Gastrocnemius medialis (tissue), 4 donors: ENCODE measurements around the gene GPR37. TPM values are rescaled to one million over a fixed set of nuclear protein-coding genes. Genes with fewer than 3 reads are reported as not detected.

Experiments used
- ATAC-seq, 2 donors: fragments of 150-250 bp; one replicate each; pipeline ENCODE4 v1.9.1; 2016
- DNase-seq, 2 donors: peaks; one replicate each; pipeline ENCODE4 v3.0.0-alpha.2; 2019
- H3K27ac ChIP-seq, 4 donors: fragments of 200-600 bp; sonication (generic); 1 replicate in 1 of 4; 2 replicates in 3 of 4; pipeline ENCODE4 v1.5.1; 2016 to 2018; ENCODE audit warnings: mild to moderate bottlenecking in 2 of 4, moderate library complexity in 1 of 4
- H3K27me3 ChIP-seq, 3 donors: fragments of 200-600 bp; sonication (generic) in 2 of 3; 1 replicate in 1 of 3; 2 replicates in 2 of 3; pipeline versions ENCODE4 v1.5.1 to v1.6.0; 2016 to 2019; ENCODE audit warnings: mild to moderate bottlenecking in 1 of 3, moderate library complexity in 1 of 3
- H3K36me3 ChIP-seq, 2 donors: fragments of 200-600 bp; sonication (generic) in 1 of 2; one replicate each; pipeline ENCODE4 v1.5.1; 2017 to 2018
- H3K4me1 ChIP-seq, 2 donors: fragments of 200-600 bp; sonication (generic) in 1 of 2; one replicate each; pipeline ENCODE4 v1.5.1; 2016 to 2017; ENCODE audit warnings: mild to moderate bottlenecking in 2 of 2
- H3K4me3 ChIP-seq, 4 donors: fragments of 200-600 bp; sonication (generic) in 3 of 4; 1 replicate in 1 of 4; 2 replicates in 3 of 4; pipeline ENCODE4 v1.5.1; 2016 to 2019; ENCODE audit warnings: mild to moderate bottlenecking in 2 of 4
- H3K9me3 ChIP-seq, 3 donors: fragments of 200-600 bp; sonication (generic) in 2 of 3; 1 replicate in 1 of 3; 2 replicates in 2 of 3; pipeline ENCODE4 v1.5.1; 2016 to 2019
- POLR2A ChIP-seq, 2 donors: fragments of 450-650 bp; IDR thresholded peaks; one replicate each; pipeline ENCODE4 v1.6.1; 2017; ENCODE audit warnings: antibody characterized with exemption in 2 of 2, mild to moderate bottlenecking in 2 of 2, moderate library complexity in 2 of 2
- in situ Hi-C, 4 donors: fragments of 200-750 bp; cut with MboI; loops; one replicate each; pipeline versions ENCODE4 v1.15.0 to v1.8.0; 2017; ENCODE audit warnings: low sequenced_read_pairs in 4 of 4
- intact Hi-C: fragments of 100-400 bp; cut with DNase I; formaldehyde crosslinking; loops from one replicate; pipeline ENCODE4 v1.15.1; 2023; ENCODE audit warnings: low total_unique reads
- total RNA-seq, 4 donors: library from RNA; depleted of rRNA; stranded (reverse); fragments of >200 nt; gene quantifications; one replicate each; pipeline versions ENCODE4 v1.1.0 to v1.2.3, GENCODE V29; 2016
- TF ChIP-seq, protein P1 (sequence below), 5 experiments: fragments of 450-650 bp in 3 of 5; fragments of 200-600 bp in 2 of 5; sonication (generic) in 2 of 5; IDR thresholded peaks in 4 of 5; conservative IDR thresholded peaks in 1 of 5; 1 replicate in 4 of 5; 2 replicates in 1 of 5; pipeline ENCODE4 v1.5.1; 2016 to 2019; ENCODE audit warnings: antibody characterized with exemption in 5 of 5, mild to moderate bottlenecking in 3 of 5, moderate library complexity in 3 of 5

Gene GPR37
- total RNA-seq, 4 donors from 2014 or later: 0.29 to 1.6 (median 0.71) TPM

DNA sequence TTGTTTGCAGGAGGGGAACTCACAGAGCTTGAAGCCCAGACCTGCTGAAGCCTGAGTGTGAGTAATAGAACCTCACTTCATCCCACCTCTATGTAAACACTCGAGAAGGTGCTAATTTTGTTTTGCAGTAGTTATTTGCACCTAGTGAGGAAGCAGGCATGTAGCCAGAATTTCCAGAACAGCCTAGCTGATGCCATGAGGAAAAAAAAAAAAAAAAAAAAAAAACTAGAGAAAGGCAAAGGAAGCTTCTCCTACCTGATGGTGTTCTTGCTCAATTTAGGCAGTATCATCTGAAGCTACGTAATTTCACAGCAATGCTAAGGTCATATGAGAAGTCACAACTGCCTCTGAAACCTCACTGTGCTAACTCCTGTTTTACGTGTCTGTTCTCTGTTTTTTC lies 13.6 kb upstream of the GPR37 start:
- Histone ChIP-seq H3K4me1 (no peaks in the 10 kb centered on the region), H3K9me3 (no peaks in the 10 kb centered on the region), H3K27me3 (no peaks in the 10 kb centered on the region), H3K4me3 (no peak overlapping the region), H3K36me3 (no peaks in the 10 kb centered on the region), H3K27ac (no peak overlapping the region)
- TF ChIP-seq, protein P1, sequence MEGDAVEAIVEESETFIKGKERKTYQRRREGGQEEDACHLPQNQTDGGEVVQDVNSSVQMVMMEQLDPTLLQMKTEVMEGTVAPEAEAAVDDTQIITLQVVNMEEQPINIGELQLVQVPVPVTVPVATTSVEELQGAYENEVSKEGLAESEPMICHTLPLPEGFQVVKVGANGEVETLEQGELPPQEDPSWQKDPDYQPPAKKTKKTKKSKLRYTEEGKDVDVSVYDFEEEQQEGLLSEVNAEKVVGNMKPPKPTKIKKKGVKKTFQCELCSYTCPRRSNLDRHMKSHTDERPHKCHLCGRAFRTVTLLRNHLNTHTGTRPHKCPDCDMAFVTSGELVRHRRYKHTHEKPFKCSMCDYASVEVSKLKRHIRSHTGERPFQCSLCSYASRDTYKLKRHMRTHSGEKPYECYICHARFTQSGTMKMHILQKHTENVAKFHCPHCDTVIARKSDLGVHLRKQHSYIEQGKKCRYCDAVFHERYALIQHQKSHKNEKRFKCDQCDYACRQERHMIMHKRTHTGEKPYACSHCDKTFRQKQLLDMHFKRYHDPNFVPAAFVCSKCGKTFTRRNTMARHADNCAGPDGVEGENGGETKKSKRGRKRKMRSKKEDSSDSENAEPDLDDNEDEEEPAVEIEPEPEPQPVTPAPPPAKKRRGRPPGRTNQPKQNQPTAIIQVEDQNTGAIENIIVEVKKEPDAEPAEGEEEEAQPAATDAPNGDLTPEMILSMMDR (IDR thresholded peaks at IDR 0.05 in 4 of 5, conservative IDR thresholded peaks at IDR 0.05 in 1 of 5): no peak
- TF ChIP-seq POLR2A (IDR thresholded peaks at IDR 0.05): no peak
- no peak for DNase-seq
- intact Hi-C loops: no loop called here
- no peak for ATAC-seq
- in situ Hi-C loops: loop anchor here in 1 of 4 donors (25.0 kb wide), 1 partner anchor 617 kb away; no protein-coding TSS in a partner anchor

- Histone ChIP-seq H3K4me1 (no peaks in the 10 kb centered on the region), H3K27me3 (no peaks in the 10 kb centered on the region), H3K36me3 (no peaks in the 10 kb centered on the region), H3K9me3 (no peaks in the 10 kb centered on the region), H3K4me3 (no peak overlapping the region), H3K27ac (no peak overlapping the region)
- DNase-seq (no peak), ATAC-seq (no peak)
- TF ChIP-seq POLR2A (IDR thresholded peaks at IDR 0.05): no peak
- TF ChIP-seq, protein P1 (IDR thresholded peaks at IDR 0.05 in 4 of 5, conservative IDR thresholded peaks at IDR 0.05 in 1 of 5): no peak
- in situ Hi-C loops: loop anchor here in 1 of 4 donors (25.0 kb wide), 1 partner anchor 615 kb away; no protein-coding TSS in a partner anchor
- intact Hi-C loops: no loop called here
Observed at GRCh38 chr7:124777268-124777667, 11.7 kb upstream of the GPR37 start.

GRCh38 chr7:124776153-124776552 lies 10.6 kb upstream of the GPR37 start:
- H3K36me3 ChIP-seq: no peaks in the 10 kb centered on the region
- TF ChIP-seq POLR2A (IDR thresholded peaks at IDR 0.05): no peak
- TF ChIP-seq, protein P1 (IDR thresholded peaks at IDR 0.05 in 4 of 5, conservative IDR thresholded peaks at IDR 0.05 in 1 of 5): no peak
- ATAC-seq: no peak

GRCh38 chr7:124775422-124775821 lies 9.8 kb upstream of the GPR37 start:
- H3K27ac ChIP-seq: no peak overlapping the region
- no peak overlapping the region for H3K4me3 ChIP-seq
- in situ Hi-C loops: loop anchor here in 1 of 4 donors (25.0 kb wide), 1 partner anchor 613 kb away; no protein-coding TSS in a partner anchor
- H3K9me3 ChIP-seq: no peaks in the 10 kb centered on the region
- DNase-seq (no peak), ATAC-seq (no peak)
- no peaks in the 10 kb centered on the region for H3K4me1 ChIP-seq
- intact Hi-C loops: no loop called here
- H3K36me3 ChIP-seq: no peaks in the 10 kb centered on the region
- no peaks in the 10 kb centered on the region for H3K27me3 ChIP-seq
- TF ChIP-seq, protein P1 (IDR thresholded peaks at IDR 0.05 in 4 of 5, conservative IDR thresholded peaks at IDR 0.05 in 1 of 5): no peak
- TF ChIP-seq POLR2A (IDR thresholded peaks at IDR 0.05): no peak

More at GRCh38 chr7:124776153-124776552, 10.6 kb upstream of the GPR37 start:
- no peak for DNase-seq
- H3K27ac ChIP-seq: no peak overlapping the region
- in situ Hi-C loops: loop anchor here in 1 of 4 donors (25.0 kb wide), 1 partner anchor 614 kb away; no protein-coding TSS in a partner anchor
- no peak overlapping the region for H3K4me3 ChIP-seq
- H3K9me3 ChIP-seq: no peaks in the 10 kb centered on the region
- no peaks in the 10 kb centered on the region for H3K4me1 ChIP-seq
- intact Hi-C loops: no loop called here
- H3K27me3 ChIP-seq: no peaks in the 10 kb centered on the region

- Histone ChIP-seq H3K4me1 (no peaks in the 10 kb centered on the region), H3K36me3 (no peaks in the 10 kb centered on the region), H3K27me3 (no peaks in the 10 kb centered on the region), H3K9me3 (no peaks in the 10 kb centered on the region), H3K27ac (no peak overlapping the region), H3K4me3 (no peak overlapping the region)
- DNase-seq (no peak), ATAC-seq (no peak)
- in situ Hi-C loops: no loop called here
- TF ChIP-seq, protein P1 (IDR thresholded peaks at IDR 0.05 in 4 of 5, conservative IDR thresholded peaks at IDR 0.05 in 1 of 5): no peak
- TF ChIP-seq POLR2A (IDR thresholded peaks at IDR 0.05): no peak
- intact Hi-C loops: no loop called here
Observed at GRCh38 chr7:124773938-124774337, 8.3 kb upstream of the GPR37 start.
